CD4-positive, alpha-beta T cell treated with Interleukin-15 for 4 hours (primary cell): ENCODE measurements around the gene ANKRD11.

Source experiments
- DNase-seq: peaks from one replicate; pipeline ENCODE4 v3.0.0-alpha.2; 2020; ENCODE audit warnings: low spot score

Gene ANKRD11

GRCh38 chr16:89232107-89232506 is 258.3 kb downstream of the ANKRD11 start:
- DNase-seq, result no peak

DNA sequence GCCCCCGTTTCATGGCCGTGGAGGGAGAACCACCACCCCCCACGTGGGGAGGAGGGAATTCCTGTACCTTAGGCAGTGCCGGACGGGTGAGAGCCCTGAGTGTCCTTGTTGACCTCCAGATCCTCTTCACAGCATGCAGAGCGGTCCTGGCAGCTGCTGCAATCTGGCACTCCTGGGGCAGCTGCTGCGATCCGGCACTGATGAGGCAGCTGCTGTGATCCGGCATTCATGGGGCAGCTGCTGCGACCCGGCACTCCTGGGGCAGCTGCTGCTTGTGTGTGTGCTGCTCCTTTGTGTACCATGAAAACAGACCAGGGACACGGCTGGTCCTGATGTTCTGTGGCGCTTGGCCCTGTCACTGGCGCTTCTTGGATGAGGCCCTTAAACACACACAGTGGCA is 260.1 kb downstream of the ANKRD11 start:
- DNase-seq, result no peak

GRCh38 chr16:89224665-89225064 is 265.7 kb downstream of the ANKRD11 start:
- no peak for DNase-seq

DNA sequence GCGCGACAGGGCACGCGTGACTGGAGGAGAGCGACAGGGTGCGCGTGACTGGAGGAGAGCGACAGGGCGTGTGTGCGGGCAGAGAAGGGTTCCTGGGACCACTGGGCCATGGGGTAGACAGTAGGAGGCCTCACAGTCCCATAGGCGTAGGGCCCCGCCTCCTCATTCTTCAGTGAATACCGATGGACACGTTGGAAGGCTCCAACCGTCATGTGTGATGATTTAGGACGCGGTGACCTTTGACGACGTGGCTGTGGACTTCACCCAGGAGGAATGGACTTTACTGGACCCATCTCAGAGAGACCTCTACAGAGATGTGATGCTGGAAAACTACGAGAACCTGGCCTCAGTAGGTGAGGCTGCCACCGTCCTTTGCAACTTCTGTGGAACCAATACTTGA is 267.4 kb downstream of the ANKRD11 start:
- no peak for DNase-seq

DNA sequence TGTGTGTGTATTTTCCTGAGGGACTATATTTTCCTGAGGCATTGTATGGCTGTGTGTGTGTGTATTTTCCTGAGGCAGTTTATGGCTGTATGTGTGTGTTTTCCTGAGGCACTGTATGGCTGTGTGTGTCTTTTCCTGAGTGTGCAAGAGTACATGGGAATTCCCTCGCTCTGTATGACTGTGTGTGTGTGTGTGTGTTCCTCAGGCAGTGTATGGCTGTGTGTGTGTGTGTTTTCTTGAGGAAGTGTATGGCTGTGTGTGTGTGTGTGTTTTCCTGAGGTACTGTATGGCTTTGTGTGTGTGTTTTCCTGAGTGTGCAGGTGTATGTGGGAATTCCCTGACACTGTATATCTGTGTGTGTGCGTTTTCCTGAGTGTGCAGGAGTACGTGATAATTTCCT is 268.8 kb downstream of the ANKRD11 start:
- no peak for DNase-seq

DNA sequence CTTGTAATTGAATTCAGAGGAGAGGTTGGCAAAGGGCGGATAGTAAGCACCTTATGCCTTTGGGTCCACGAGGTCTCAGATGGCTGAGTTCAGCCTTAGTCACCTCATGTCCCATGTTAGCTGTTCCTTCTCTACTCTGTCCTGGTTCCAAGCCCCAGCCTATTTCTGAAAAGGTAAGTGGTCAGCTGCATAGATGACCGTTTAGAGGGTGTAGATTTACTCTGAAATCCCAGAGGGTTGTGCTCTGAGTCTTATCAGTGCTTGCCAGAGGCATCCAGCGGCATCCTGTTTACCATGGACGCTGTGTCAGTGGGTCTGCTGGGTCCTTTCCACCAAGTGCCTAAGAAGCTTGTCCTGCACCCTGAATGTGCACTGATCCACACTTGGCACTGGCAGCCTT is 271.0 kb downstream of the ANKRD11 start:
- DNase-seq, result no peak
